Astrocyte (in vitro differentiated cells and primary cell): ENCODE data around the gene CEP95. TPM values are rescaled to one million over a fixed set of nuclear protein-coding genes. Genes with fewer than 3 reads are reported as not detected.

Experiments
- DNase-seq: peaks from one replicate; pipeline ENCODE4 v3.0.0-alpha.2; 2010; ENCODE audit warnings: low read depth
- FAIRE-seq: peaks from 2 replicates; lab custom pipeline; 2011; peaks lifted over from hg19 to GRCh38; lab: Jason Lieb, UNC
- H2AFZ ChIP-seq: 2 replicates; pipeline ENCODE4 v1.6.0; 2012; ENCODE audit warnings: low read depth, low read length, inconsistent platforms
- H3K27ac ChIP-seq: 2 replicates; pipeline ENCODE4 v1.5.1; 2011; ENCODE audit warnings: low read depth, low read length, inconsistent platforms
- H3K27me3 ChIP-seq: 2 replicates; pipeline ENCODE4 v1.6.0; 2011; ENCODE audit warnings: low read length, inconsistent platforms; ENCODE audit not compliant: insufficient read depth
- H3K36me3 ChIP-seq: 2 replicates; pipeline ENCODE4 v1.5.1; 2011; ENCODE audit warnings: low read length, inconsistent platforms; ENCODE audit not compliant: insufficient read depth
- H3K4me1 ChIP-seq: 2 replicates; pipeline ENCODE4 v1.5.1; 2011; ENCODE audit warnings: low read length, inconsistent platforms; ENCODE audit not compliant: insufficient read depth
- H3K4me2 ChIP-seq: 2 replicates; pipeline ENCODE4 v1.6.0; 2012; ENCODE audit warnings: low read length, inconsistent platforms
- H3K4me3 ChIP-seq: 2 replicates; pipeline ENCODE4 v1.5.1; 2011; ENCODE audit warnings: low read depth, mild to moderate bottlenecking, low read length, inconsistent platforms; ENCODE audit not compliant: insufficient read depth
- H3K79me2 ChIP-seq: 2 replicates; pipeline ENCODE4 v1.6.0; 2012; ENCODE audit warnings: mild to moderate bottlenecking, low read length, inconsistent platforms; ENCODE audit not compliant: insufficient read depth
- H3K9ac ChIP-seq: 2 replicates; pipeline ENCODE4 v1.6.0; 2012; ENCODE audit warnings: mild to moderate bottlenecking, low read length, inconsistent platforms
- H3K9me3 ChIP-seq: 2 replicates; pipeline ENCODE4 v1.5.1; 2012; ENCODE audit warnings: low read depth, mild to moderate bottlenecking, low read length, inconsistent platforms; ENCODE audit not compliant: insufficient read depth
- H4K20me1 ChIP-seq: 2 replicates; pipeline ENCODE4 v1.6.0; 2012; ENCODE audit warnings: low read length, inconsistent platforms; ENCODE audit not compliant: insufficient read depth
- H3K27ac Mint-ChIP-seq: one replicate; pipeline ENCODE4 v1.8.0; 2021; ENCODE audit warnings: mild to moderate bottlenecking, mixed read lengths; ENCODE audit not compliant: unreplicated experiment
- H3K27me3 Mint-ChIP-seq: one replicate; pipeline ENCODE4 v1.8.0; 2021; ENCODE audit warnings: low read depth, mixed read lengths; ENCODE audit not compliant: unreplicated experiment
- H3K36me3 Mint-ChIP-seq: one replicate; pipeline ENCODE4 v1.8.0; 2021; ENCODE audit warnings: low read depth, mixed read lengths; ENCODE audit not compliant: unreplicated experiment
- H3K4me1 Mint-ChIP-seq: one replicate; pipeline ENCODE4 v1.8.0; 2021; ENCODE audit warnings: low read depth, mixed read lengths; ENCODE audit not compliant: unreplicated experiment
- H3K4me3 Mint-ChIP-seq: one replicate; pipeline ENCODE4 v1.8.0; 2021; ENCODE audit warnings: mild to moderate bottlenecking, moderate library complexity, mixed read lengths; ENCODE audit not compliant: unreplicated experiment
- H3K9me3 Mint-ChIP-seq: one replicate; pipeline ENCODE4 v1.8.0; 2021; ENCODE audit warnings: mild to moderate bottlenecking, mixed read lengths; ENCODE audit not compliant: unreplicated experiment
- CTCF ChIP-seq: IDR thresholded peaks from 2 replicates; pipeline ENCODE4 v1.5.1; 2011; ENCODE audit warnings: low read depth, mild to moderate bottlenecking, inconsistent platforms, low read length, moderate library complexity; ENCODE audit not compliant: insufficient read depth
- EZH2 ChIP-seq: IDR thresholded peaks from 2 replicates; pipeline ENCODE4 v1.6.1; 2012; ENCODE audit warnings: mild to moderate bottlenecking, low read length, inconsistent platforms; ENCODE audit not compliant: insufficient read depth
- total RNA-seq: library from RNA; stranded (reverse); gene quantifications from 2 replicates; pipeline ENCODE4 v1.2.1, GENCODE V29; 2021

The CEP95 gene
- total RNA-seq, 1 donor from 2014 or later = 35.2 TPM

GRCh38 chr17:64565563-64565962 lies 58.8 kb downstream of the CEP95 start:
- no peak overlapping the region for H3K27ac Mint-ChIP-seq

GRCh38 chr17:64571746-64572145 lies 65.0 kb downstream of the CEP95 start:
- peak overlapping the region; percentile 53 for H3K27ac Mint-ChIP-seq
- H3K9ac ChIP-seq = no peak overlapping the region
- no peak overlapping the region for H3K4me3 ChIP-seq
- peaks cover 9% of the 10 kb centered on the region for H3K4me1 Mint-ChIP-seq
- no peaks in the 10 kb centered on the region for H3K36me3 Mint-ChIP-seq
- peaks cover 62% of the 10 kb centered on the region for H3K36me3 ChIP-seq
- no peak for TF ChIP-seq EZH2
- TF ChIP-seq CTCF = no peak
- peaks cover 71% of the 10 kb centered on the region for H3K79me2 ChIP-seq
- no peaks in the 10 kb centered on the region for H3K27me3 ChIP-seq
- no peak overlapping the region for H3K4me2 ChIP-seq
- peaks cover 15% of the 10 kb centered on the region for H3K4me1 ChIP-seq
- no peak overlapping the region for H3K27ac ChIP-seq
- H3K4me3 Mint-ChIP-seq = no peak overlapping the region
- H4K20me1 ChIP-seq = peaks cover 31% of the 10 kb centered on the region
- no peaks in the 10 kb centered on the region for H3K27me3 Mint-ChIP-seq
- H3K9me3 Mint-ChIP-seq = no peaks in the 10 kb centered on the region
- DNase-seq (no peak), FAIRE-seq (no peak)
- no peak overlapping the region for H2AFZ ChIP-seq
- H3K9me3 ChIP-seq = no peaks in the 10 kb centered on the region

More at GRCh38 chr17:64565563-64565962, 58.8 kb downstream of the CEP95 start:
- no peak overlapping the region for H3K4me3 Mint-ChIP-seq
- TF ChIP-seq EZH2 (no peak), CTCF (no peak)
- no peak overlapping the region for H2AFZ ChIP-seq
- no peak overlapping the region for H3K4me2 ChIP-seq
- H3K27me3 ChIP-seq = no peaks in the 10 kb centered on the region
- no peak overlapping the region for H3K9ac ChIP-seq
- H3K9me3 Mint-ChIP-seq = no peaks in the 10 kb centered on the region
- H3K9me3 ChIP-seq = no peaks in the 10 kb centered on the region
- peaks cover 5% of the 10 kb centered on the region for H3K4me1 Mint-ChIP-seq
- H3K27me3 Mint-ChIP-seq = no peaks in the 10 kb centered on the region
- H3K27ac ChIP-seq = no peak overlapping the region
- no peak for FAIRE-seq
- H3K36me3 ChIP-seq = peaks cover 59% of the 10 kb centered on the region
- no peak for DNase-seq
- H3K4me3 ChIP-seq = no peak overlapping the region
- peaks cover 27% of the 10 kb centered on the region for H4K20me1 ChIP-seq
- H3K79me2 ChIP-seq = peaks cover 54% of the 10 kb centered on the region
- no peaks in the 10 kb centered on the region for H3K4me1 ChIP-seq
- H3K36me3 Mint-ChIP-seq = peaks cover 5% of the 10 kb centered on the region

- Mint-ChIP-seq H3K27ac (peak overlapping the region; percentile 87), H3K27me3 (no peaks in the 10 kb centered on the region), H3K36me3 (peaks cover 4% of the 10 kb centered on the region), H3K9me3 (no peaks in the 10 kb centered on the region), H3K4me3 (peak overlapping the region; percentile 50), H3K4me1 (peaks cover 9% of the 10 kb centered on the region)
- H3K27me3 ChIP-seq = no peaks in the 10 kb centered on the region
- H3K79me2 ChIP-seq = peaks cover 68% of the 10 kb centered on the region
- H3K4me1 ChIP-seq = peaks cover 15% of the 10 kb centered on the region
- H4K20me1 ChIP-seq = peaks cover 33% of the 10 kb centered on the region
- H3K36me3 ChIP-seq = peaks cover 59% of the 10 kb centered on the region
- H2AFZ ChIP-seq = no peak overlapping the region
- peak overlapping the region; percentile 17 for H3K4me2 ChIP-seq
- no peak overlapping the region for H3K4me3 ChIP-seq
- no peak for TF ChIP-seq EZH2
- no peak for TF ChIP-seq CTCF
- H3K27ac ChIP-seq = peak overlapping the region; percentile 56
- DNase-seq (peak; percentile 62), FAIRE-seq (peak; percentile 5)
- no peak overlapping the region for H3K9ac ChIP-seq
- no peaks in the 10 kb centered on the region for H3K9me3 ChIP-seq
Observed at GRCh38 chr17:64572682-64573154, 65.9 kb downstream of the CEP95 start.
